Astrocyte (in vitro differentiated cells and primary cell): ENCODE data around the gene CDKAL1. TPM values are rescaled to one million over a fixed set of nuclear protein-coding genes. Genes with fewer than 3 reads are reported as not detected.

Experiments used
- DNase-seq: peaks from one replicate; pipeline ENCODE4 v3.0.0-alpha.2; 2010; ENCODE audit warnings: low read depth
- FAIRE-seq: peaks from 2 replicates; lab custom pipeline; 2011; peaks lifted over from hg19 to GRCh38; lab: Jason Lieb, UNC
- H2AFZ ChIP-seq: 2 replicates; pipeline ENCODE4 v1.6.0; 2012; ENCODE audit warnings: low read depth, low read length, inconsistent platforms
- H3K27ac ChIP-seq: 2 replicates; pipeline ENCODE4 v1.5.1; 2011; ENCODE audit warnings: low read depth, low read length, inconsistent platforms
- H3K27me3 ChIP-seq: 2 replicates; pipeline ENCODE4 v1.6.0; 2011; ENCODE audit warnings: low read length, inconsistent platforms; ENCODE audit not compliant: insufficient read depth
- H3K36me3 ChIP-seq: 2 replicates; pipeline ENCODE4 v1.5.1; 2011; ENCODE audit warnings: low read length, inconsistent platforms; ENCODE audit not compliant: insufficient read depth
- H3K4me1 ChIP-seq: 2 replicates; pipeline ENCODE4 v1.5.1; 2011; ENCODE audit warnings: low read length, inconsistent platforms; ENCODE audit not compliant: insufficient read depth
- H3K4me2 ChIP-seq: 2 replicates; pipeline ENCODE4 v1.6.0; 2012; ENCODE audit warnings: low read length, inconsistent platforms
- H3K4me3 ChIP-seq: 2 replicates; pipeline ENCODE4 v1.5.1; 2011; ENCODE audit warnings: low read depth, mild to moderate bottlenecking, low read length, inconsistent platforms; ENCODE audit not compliant: insufficient read depth
- H3K79me2 ChIP-seq: 2 replicates; pipeline ENCODE4 v1.6.0; 2012; ENCODE audit warnings: mild to moderate bottlenecking, low read length, inconsistent platforms; ENCODE audit not compliant: insufficient read depth
- H3K9ac ChIP-seq: 2 replicates; pipeline ENCODE4 v1.6.0; 2012; ENCODE audit warnings: mild to moderate bottlenecking, low read length, inconsistent platforms
- H3K9me3 ChIP-seq: 2 replicates; pipeline ENCODE4 v1.5.1; 2012; ENCODE audit warnings: low read depth, mild to moderate bottlenecking, low read length, inconsistent platforms; ENCODE audit not compliant: insufficient read depth
- H4K20me1 ChIP-seq: 2 replicates; pipeline ENCODE4 v1.6.0; 2012; ENCODE audit warnings: low read length, inconsistent platforms; ENCODE audit not compliant: insufficient read depth
- H3K27ac Mint-ChIP-seq: one replicate; pipeline ENCODE4 v1.8.0; 2021; ENCODE audit warnings: mild to moderate bottlenecking, mixed read lengths; ENCODE audit not compliant: unreplicated experiment
- H3K27me3 Mint-ChIP-seq: one replicate; pipeline ENCODE4 v1.8.0; 2021; ENCODE audit warnings: low read depth, mixed read lengths; ENCODE audit not compliant: unreplicated experiment
- H3K36me3 Mint-ChIP-seq: one replicate; pipeline ENCODE4 v1.8.0; 2021; ENCODE audit warnings: low read depth, mixed read lengths; ENCODE audit not compliant: unreplicated experiment
- H3K4me1 Mint-ChIP-seq: one replicate; pipeline ENCODE4 v1.8.0; 2021; ENCODE audit warnings: low read depth, mixed read lengths; ENCODE audit not compliant: unreplicated experiment
- H3K4me3 Mint-ChIP-seq: one replicate; pipeline ENCODE4 v1.8.0; 2021; ENCODE audit warnings: mild to moderate bottlenecking, moderate library complexity, mixed read lengths; ENCODE audit not compliant: unreplicated experiment
- H3K9me3 Mint-ChIP-seq: one replicate; pipeline ENCODE4 v1.8.0; 2021; ENCODE audit warnings: mild to moderate bottlenecking, mixed read lengths; ENCODE audit not compliant: unreplicated experiment
- CTCF ChIP-seq: IDR thresholded peaks from 2 replicates; pipeline ENCODE4 v1.5.1; 2011; ENCODE audit warnings: low read depth, mild to moderate bottlenecking, inconsistent platforms, low read length, moderate library complexity; ENCODE audit not compliant: insufficient read depth
- EZH2 ChIP-seq: IDR thresholded peaks from 2 replicates; pipeline ENCODE4 v1.6.1; 2012; ENCODE audit warnings: mild to moderate bottlenecking, low read length, inconsistent platforms; ENCODE audit not compliant: insufficient read depth
- total RNA-seq: library from RNA; stranded (reverse); gene quantifications from 2 replicates; pipeline ENCODE4 v1.2.1, GENCODE V29; 2021

The CDKAL1 gene
- total RNA-seq, 1 donor from 2014 or later, result 13.7 TPM

DNA sequence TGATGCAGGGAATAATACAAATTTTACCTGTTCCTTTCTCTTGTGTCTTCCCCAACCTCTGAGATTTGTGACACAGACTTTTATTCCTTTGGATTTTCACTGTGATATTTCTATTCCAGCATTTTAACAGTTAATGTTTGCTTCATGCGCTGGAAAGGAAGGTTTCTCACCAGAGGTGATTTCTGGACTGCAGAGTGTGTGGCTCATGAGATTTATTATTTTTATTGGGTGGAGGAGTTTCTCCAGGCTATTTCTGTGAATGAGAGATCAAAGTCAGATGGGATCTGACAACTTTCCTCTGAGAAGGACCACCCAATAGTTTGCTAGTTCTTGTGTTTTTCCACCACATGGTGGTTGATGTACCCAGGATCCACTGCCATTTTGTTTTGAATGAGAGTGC, 377.5 kb downstream of the CDKAL1 start:
- Histone ChIP-seq H3K4me2 (no peak overlapping the region), H3K4me3 (no peak overlapping the region), H2AFZ (no peak overlapping the region), H4K20me1 (no peaks in the 10 kb centered on the region), H3K4me1 (no peaks in the 10 kb centered on the region), H3K9ac (no peak overlapping the region), H3K79me2 (no peaks in the 10 kb centered on the region), H3K36me3 (no peaks in the 10 kb centered on the region), H3K27me3 (no peaks in the 10 kb centered on the region), H3K27ac (no peak overlapping the region), H3K9me3 (peaks cover 5% of the 10 kb centered on the region)
- no peaks in the 10 kb centered on the region for H3K4me1 Mint-ChIP-seq
- no peak overlapping the region for H3K4me3 Mint-ChIP-seq
- H3K9me3 Mint-ChIP-seq, result peaks cover 6% of the 10 kb centered on the region
- TF ChIP-seq EZH2 (no peak), CTCF (no peak)
- H3K27me3 Mint-ChIP-seq, result no peaks in the 10 kb centered on the region
- DNase-seq (no peak), FAIRE-seq (no peak)
- H3K27ac Mint-ChIP-seq, result no peak overlapping the region
- peaks cover 5% of the 10 kb centered on the region for H3K36me3 Mint-ChIP-seq

- Histone ChIP-seq H3K79me2 (no peaks in the 10 kb centered on the region), H3K36me3 (no peaks in the 10 kb centered on the region), H3K4me3 (no peak overlapping the region), H2AFZ (no peak overlapping the region), H3K9ac (no peak overlapping the region), H3K4me1 (peaks cover 4% of the 10 kb centered on the region), H4K20me1 (no peaks in the 10 kb centered on the region), H3K9me3 (peaks cover 5% of the 10 kb centered on the region), H3K27ac (no peak overlapping the region), H3K27me3 (no peaks in the 10 kb centered on the region), H3K4me2 (no peak overlapping the region)
- no peak overlapping the region for H3K4me3 Mint-ChIP-seq
- H3K9me3 Mint-ChIP-seq, result peaks cover 6% of the 10 kb centered on the region
- H3K4me1 Mint-ChIP-seq, result peaks cover 2% of the 10 kb centered on the region
- DNase-seq (no peak), FAIRE-seq (no peak)
- H3K27ac Mint-ChIP-seq, result no peak overlapping the region
- peaks cover 5% of the 10 kb centered on the region for H3K36me3 Mint-ChIP-seq
- TF ChIP-seq EZH2, result no peak
- no peak for TF ChIP-seq CTCF
- no peaks in the 10 kb centered on the region for H3K27me3 Mint-ChIP-seq
Observed at GRCh38 chr6:20915156-20915555, 380.9 kb downstream of the CDKAL1 start.

GRCh38 chr6:20915626-20916025, 381.4 kb downstream of the CDKAL1 start:
- Histone ChIP-seq H3K4me1 (peaks cover 4% of the 10 kb centered on the region), H3K4me3 (no peak overlapping the region), H3K27ac (no peak overlapping the region), H3K79me2 (no peaks in the 10 kb centered on the region), H3K27me3 (no peaks in the 10 kb centered on the region), H3K9ac (no peak overlapping the region), H3K36me3 (no peaks in the 10 kb centered on the region), H3K4me2 (no peak overlapping the region), H3K9me3 (peaks cover 5% of the 10 kb centered on the region), H2AFZ (no peak overlapping the region), H4K20me1 (no peaks in the 10 kb centered on the region)
- Mint-ChIP-seq H3K36me3 (peaks cover 3% of the 10 kb centered on the region), H3K9me3 (peaks cover 6% of the 10 kb centered on the region), H3K27me3 (no peaks in the 10 kb centered on the region), H3K4me3 (no peak overlapping the region), H3K27ac (no peak overlapping the region), H3K4me1 (peaks cover 2% of the 10 kb centered on the region)
- TF ChIP-seq EZH2, result no peak
- FAIRE-seq (no peak), DNase-seq (no peak)
